DMS79 treated with DMSO at 0.1 percent for 48 hours (cell line): ENCODE results near the gene ZFP62.
"Not testable (repeated sequence)": the region's sequence is repeated elsewhere in the genome, so short reads cannot be mapped to it uniquely, and the experiment has no call there.

ENCODE experiments used
- DNase-seq: peaks from one replicate; lab custom pipeline; 2025; lab: John Stamatoyannopoulos, UW

The ZFP62 gene

GRCh38 chr5:180860887-180861822 is at the start of gene ZFP62:
Gene ZFP62 (minus strand): TSS chr5:180861276. CDS start chr5:180861219, 57 bp downstream.
- peak; percentile 69 for DNase-seq

- no peak for DNase-seq
Observed at GRCh38 chr5:180910735-180911134, 49.7 kb upstream of the ZFP62 start.

GRCh38 chr5:180910182-180910581 is 49.1 kb upstream of the ZFP62 start:
- no peak for DNase-seq

- no peak for DNase-seq
Observed at GRCh38 chr5:180909782-180910181, 48.7 kb upstream of the ZFP62 start.

GRCh38 chr5:180908998-180909731 is 48.1 kb upstream of the ZFP62 start:
- no peak for DNase-seq

- no peak for DNase-seq
Observed at GRCh38 chr5:180908400-180908799, 47.3 kb upstream of the ZFP62 start.

- DNase-seq: no peak
Observed at GRCh38 chr5:180901319-180902009, 40.4 kb upstream of the ZFP62 start.

- DNase-seq: no peak
Observed at GRCh38 chr5:180900178-180900577, 39.1 kb upstream of the ZFP62 start.

GRCh38 chr5:180898621-180899246 is 37.7 kb upstream of the ZFP62 start, which contains the start of gene BTNL8:
Gene BTNL8 (plus strand): TSS chr5:180899159. CDS start chr5:180899311, 152 bp downstream.
- no peak for DNase-seq

- not testable (repeated sequence) for DNase-seq
Observed at GRCh38 chr5:180895330-180895729, 34.3 kb upstream of the ZFP62 start.

- DNase-seq: no peak
Observed at GRCh38 chr5:180889381-180889780, 28.3 kb upstream of the ZFP62 start.

GRCh38 chr5:180885845-180886529 is 24.9 kb upstream of the ZFP62 start:
- not testable (repeated sequence) for DNase-seq

GRCh38 chr5:180875860-180876426 is 14.9 kb upstream of the ZFP62 start:
- no peak for DNase-seq

GRCh38 chr5:180874804-180875582 is 13.9 kb upstream of the ZFP62 start:
- no peak for DNase-seq

GRCh38 chr5:180873615-180874520 is 12.8 kb upstream of the ZFP62 start:
- DNase-seq: no peak

- DNase-seq: no peak
Observed at GRCh38 chr5:180872419-180872818, 11.3 kb upstream of the ZFP62 start.

GRCh38 chr5:180870276-180871068 is 9.4 kb upstream of the ZFP62 start:
- no peak for DNase-seq

GRCh38 chr5:180869587-180869986 is 8.5 kb upstream of the ZFP62 start:
- DNase-seq: no peak
